ENCODE measurements around the gene USP11. TPM values are rescaled to one million over a fixed set of nuclear protein-coding genes. Genes with fewer than 3 reads are reported as not detected.

Gene USP11
- total RNA-seq, 4 donors from 2014 or later: 23.3 to 44.1 (median 38.2) TPM

- no peaks in the 10 kb centered on the region for H3K27me3 ChIP-seq
- intact Hi-C loops (cut with DNase I): no loop called here
- H3K4me1 ChIP-seq: peaks cover 3 to 19% (median 11%) of the 10 kb centered on the region in 4 donors
- DNase-seq (ENCODE audit: extremely low spot score): no peak
- H3K4me3 ChIP-seq: no peak overlapping the region
- peaks cover 3 to 50% (median 43%) of the 10 kb centered on the region in 4 donors for H3K36me3 ChIP-seq
- WGBS: 87% methylated on average over 4 of the region's 4 CpGs
- no peak for TF ChIP-seq POLR2AphosphoS5 (IDR thresholded peaks at IDR 0.05)
- TF ChIP-seq EP300 (IDR thresholded peaks at IDR 0.05): no peak
- TF ChIP-seq CTCF (IDR thresholded peaks at IDR 0.05): no peak
- no peak for TF ChIP-seq POLR2A (IDR thresholded peaks at IDR 0.05; ENCODE audit: low read depth)
- no peaks in the 10 kb centered on the region for H3K9me3 ChIP-seq
- H3K27ac ChIP-seq (replicated peaks in 1 of 4): no peak overlapping the region
These were observed 45.6 kb upstream of the USP11 start for GRCh38 chrX:47187106-47187677.

- Histone ChIP-seq H3K4me3 (no peak overlapping the region), H3K4me1 (peaks cover 15 to 34% (median 19%) of the 10 kb centered on the region in 4 donors), H3K36me3 (peaks cover 0 to 24% (median 21%) of the 10 kb centered on the region in 4 donors), H3K9me3 (no peaks in the 10 kb centered on the region), H3K27me3 (no peaks in the 10 kb centered on the region), H3K27ac (replicated peaks in 1 of 4) (no peak overlapping the region)
- 55% methylated on average over 15 of the region's 19 CpGs for WGBS
- no peak for TF ChIP-seq POLR2AphosphoS5 (IDR thresholded peaks at IDR 0.05)
- TF ChIP-seq CTCF (IDR thresholded peaks at IDR 0.05): no peak
- TF ChIP-seq EP300 (IDR thresholded peaks at IDR 0.05): no peak
- no peak for TF ChIP-seq POLR2A (IDR thresholded peaks at IDR 0.05; ENCODE audit: low read depth)
- DNase-seq (ENCODE audit: extremely low spot score): no peak
- intact Hi-C loops (cut with DNase I): loop anchor here (10.0 kb wide), 1 partner anchor 835 kb away; no protein-coding TSS in a partner anchor
These were observed 42.9 kb upstream of the USP11 start for GRCh38 chrX:47189906-47190305.

DNA sequence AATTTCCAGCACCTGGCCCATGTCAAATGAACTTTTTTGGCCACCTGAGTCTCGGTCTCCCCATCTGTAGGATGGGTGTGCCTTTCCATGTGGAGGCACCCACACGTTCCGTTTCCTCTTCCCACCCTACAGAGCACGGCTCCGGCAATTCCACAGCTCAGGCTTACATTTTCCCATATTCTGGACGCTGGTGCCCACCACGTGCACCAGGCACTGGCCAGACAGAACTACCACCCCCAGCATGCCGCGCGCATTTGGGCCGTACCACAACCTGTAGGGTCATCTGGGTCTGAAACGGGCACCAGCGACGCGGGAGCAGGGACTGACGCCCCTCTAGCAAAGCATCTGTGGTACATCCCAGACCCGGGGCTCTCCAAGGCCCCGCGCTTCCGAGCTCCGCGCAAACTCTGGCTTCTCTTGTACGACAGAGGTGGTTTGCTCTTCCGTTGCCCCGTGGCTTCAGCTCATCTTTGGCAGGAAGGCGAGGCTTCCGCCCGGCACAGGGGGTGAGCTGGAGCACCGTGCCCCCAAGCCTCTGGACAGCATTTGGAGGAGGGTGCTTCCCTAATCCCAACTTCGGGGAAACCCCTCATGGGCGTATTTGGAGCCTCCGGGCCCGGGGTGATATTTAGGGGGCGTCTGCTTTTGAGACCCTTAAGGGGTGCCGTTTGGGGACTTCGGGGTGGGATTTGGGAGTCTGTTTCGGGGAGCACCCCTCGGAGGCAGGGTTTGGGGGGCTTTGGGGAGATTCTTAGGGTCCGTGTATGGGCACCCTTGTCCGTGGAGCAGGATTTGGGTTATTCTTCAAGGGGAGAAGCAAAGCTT, 42.2 kb upstream of the USP11 start:
- no peaks in the 10 kb centered on the region for H3K27me3 ChIP-seq
- peak overlapping the region; percentile 54 to 67 (median 58) for H3K4me3 ChIP-seq
- no peaks in the 10 kb centered on the region for H3K9me3 ChIP-seq
- 25% methylated on average over 26 of the region's 40 CpGs for WGBS
- H3K4me1 ChIP-seq: peaks cover 22 to 41% (median 27%) of the 10 kb centered on the region in 4 donors
- intact Hi-C loops (cut with DNase I): loop anchor here (10.0 kb wide), 1 partner anchor 834 kb away; no protein-coding TSS in a partner anchor
- DNase-seq (ENCODE audit: extremely low spot score): peak; percentile 94
- H3K27ac ChIP-seq (replicated peaks in 1 of 4): peak overlapping the region; percentile 50 to 68 (median 62)
- no peak for TF ChIP-seq EP300 (IDR thresholded peaks at IDR 0.05)
- TF ChIP-seq POLR2AphosphoS5 (IDR thresholded peaks at IDR 0.05): peak; percentile 75 to 82
- H3K36me3 ChIP-seq: peaks cover 0 to 16% (median 14%) of the 10 kb centered on the region in 4 donors

DNA sequence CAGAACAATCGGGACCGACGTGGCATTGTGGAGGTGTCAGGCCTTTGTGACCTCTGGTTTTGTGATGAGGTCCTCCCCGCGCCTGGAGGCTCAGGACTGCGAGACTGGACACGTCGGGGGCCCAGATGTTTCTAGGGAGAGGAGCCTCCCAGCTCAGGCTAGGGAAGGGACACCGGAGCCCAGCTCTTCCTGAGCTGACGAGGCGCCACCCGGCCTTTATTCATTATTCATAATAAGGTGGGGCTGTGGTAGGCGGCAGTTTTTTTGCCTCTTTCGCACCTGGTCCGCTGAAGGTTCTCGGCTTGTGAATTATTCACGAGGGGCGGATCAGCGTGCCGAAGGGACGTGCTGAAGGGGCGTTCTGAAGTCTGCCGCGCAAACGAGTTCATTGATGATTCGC, 41.5 kb upstream of the USP11 start:
- peak overlapping the region; percentile 54 to 67 (median 58) for H3K4me3 ChIP-seq
- TF ChIP-seq CTCF (IDR thresholded peaks at IDR 0.05): no peak
- no peak for TF ChIP-seq POLR2AphosphoS5 (IDR thresholded peaks at IDR 0.05)
- no peak for TF ChIP-seq POLR2A (IDR thresholded peaks at IDR 0.05; ENCODE audit: low read depth)
- no peak for TF ChIP-seq EP300 (IDR thresholded peaks at IDR 0.05)
- peaks cover 0 to 10% (median 7%) of the 10 kb centered on the region in 4 donors for H3K36me3 ChIP-seq
- peaks cover 29 to 48% (median 34%) of the 10 kb centered on the region in 4 donors for H3K4me1 ChIP-seq
- no peaks in the 10 kb centered on the region for H3K27me3 ChIP-seq
- no peak for DNase-seq (ENCODE audit: extremely low spot score)
- H3K27ac ChIP-seq (replicated peaks in 1 of 4): peak overlapping the region; percentile 50 to 68 (median 62)
- intact Hi-C loops (cut with DNase I): loop anchor here (10.0 kb wide), 1 partner anchor 833 kb away; no protein-coding TSS in a partner anchor
- WGBS: 47% methylated on average over 21 of the region's 26 CpGs
- no peaks in the 10 kb centered on the region for H3K9me3 ChIP-seq
